Amniotic stem cell (primary cell): ENCODE data around the gene TRIM15.

ENCODE experiments used
- DNase-seq: peaks from one replicate; lab custom pipeline; 2025; lab: John Stamatoyannopoulos, UW

TRIM15 gene

DNA sequence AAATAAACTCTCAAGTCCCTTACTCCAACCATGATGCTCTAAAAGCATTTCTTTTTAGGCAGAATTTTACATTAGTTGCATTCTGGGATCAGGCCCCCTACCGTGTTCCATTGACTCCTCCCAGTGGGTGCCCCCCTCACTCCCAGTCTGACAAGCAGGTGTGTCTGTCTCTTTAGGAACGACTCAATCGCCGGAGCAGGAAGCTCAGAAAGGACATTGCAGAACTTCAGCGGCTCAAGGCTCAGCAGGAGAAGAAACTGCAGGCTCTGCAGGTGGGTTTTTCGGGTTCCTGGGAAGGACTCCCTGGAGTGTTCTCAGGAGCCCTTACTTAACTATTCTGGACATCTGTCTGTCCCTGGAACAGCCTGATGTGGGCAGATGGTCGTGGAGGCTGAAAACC is 17.5 kb upstream of the TRIM15 start:
- no peak for DNase-seq

DNA sequence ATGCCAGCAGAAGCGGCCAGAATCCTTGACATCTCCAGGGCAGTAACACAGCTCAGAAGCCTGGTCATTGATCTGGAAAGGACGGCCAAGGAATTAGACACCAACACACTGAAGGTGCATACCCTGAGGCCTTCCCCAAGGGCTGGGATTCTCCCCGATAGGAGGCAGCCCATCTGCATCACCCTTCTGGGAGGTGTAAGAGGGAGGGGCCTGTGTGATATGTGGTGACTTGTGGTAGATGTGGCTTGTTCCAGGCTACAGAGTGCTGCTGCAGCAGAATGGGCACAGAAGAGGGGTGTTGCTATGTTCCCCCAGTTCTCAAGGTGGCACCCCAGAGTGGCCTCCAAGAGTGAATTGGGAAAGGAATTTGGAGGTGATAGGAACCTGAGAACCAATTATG is 16.2 kb upstream of the TRIM15 start:
- DNase-seq, result no peak

DNA sequence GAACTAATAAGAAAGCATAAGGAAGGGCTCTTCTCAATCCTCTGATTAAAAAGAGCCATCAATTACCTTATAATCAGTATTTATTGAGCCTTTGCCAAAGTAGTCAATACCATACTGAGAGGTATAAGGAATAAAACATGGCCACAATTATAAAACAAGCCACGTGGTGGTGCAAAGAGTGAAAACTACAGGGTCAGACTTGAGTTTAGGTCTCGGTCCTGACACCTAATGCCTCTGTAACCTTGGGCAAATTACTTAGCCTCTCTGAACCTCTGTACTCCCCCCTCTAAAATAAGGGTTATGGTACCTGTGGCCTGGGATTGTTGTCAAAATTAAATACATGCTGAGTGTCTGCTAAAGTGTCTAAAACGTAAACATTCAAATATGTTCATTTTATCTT is 14.1 kb upstream of the TRIM15 start:
- DNase-seq, result no peak

DNA sequence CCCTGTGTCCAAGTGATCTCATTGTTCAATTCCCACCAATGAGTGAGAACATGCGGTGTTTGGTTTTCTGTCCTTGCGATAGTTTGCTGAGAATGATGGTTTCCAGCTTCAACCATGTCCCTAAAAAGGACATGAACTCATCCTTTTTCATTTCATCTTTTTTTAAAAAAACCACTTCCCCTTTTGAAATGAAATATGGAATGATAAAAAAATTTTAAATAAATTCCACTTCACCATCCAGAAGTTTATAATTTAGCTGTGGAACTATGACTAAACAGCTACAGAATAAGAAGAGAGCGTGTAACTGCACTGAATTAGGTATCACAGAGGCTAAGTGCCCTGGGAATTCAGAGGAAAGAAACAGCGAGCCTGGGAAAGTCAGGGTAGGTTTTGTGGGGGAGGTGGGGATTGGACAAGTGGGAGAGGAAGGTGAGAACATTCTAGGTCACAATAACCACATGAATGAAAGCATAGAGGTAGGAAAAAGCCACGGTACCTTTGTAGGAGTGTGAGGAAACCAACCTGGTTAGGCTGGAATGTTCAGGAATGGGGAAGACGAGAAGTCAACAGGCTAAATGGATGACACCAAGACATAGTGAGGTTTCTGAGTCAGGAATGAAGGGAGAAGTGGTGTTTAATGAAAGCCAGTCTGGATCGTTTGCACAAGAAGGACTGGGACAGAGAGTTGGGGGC is 13.3 kb upstream of the TRIM15 start:
- DNase-seq, result no peak

DNA sequence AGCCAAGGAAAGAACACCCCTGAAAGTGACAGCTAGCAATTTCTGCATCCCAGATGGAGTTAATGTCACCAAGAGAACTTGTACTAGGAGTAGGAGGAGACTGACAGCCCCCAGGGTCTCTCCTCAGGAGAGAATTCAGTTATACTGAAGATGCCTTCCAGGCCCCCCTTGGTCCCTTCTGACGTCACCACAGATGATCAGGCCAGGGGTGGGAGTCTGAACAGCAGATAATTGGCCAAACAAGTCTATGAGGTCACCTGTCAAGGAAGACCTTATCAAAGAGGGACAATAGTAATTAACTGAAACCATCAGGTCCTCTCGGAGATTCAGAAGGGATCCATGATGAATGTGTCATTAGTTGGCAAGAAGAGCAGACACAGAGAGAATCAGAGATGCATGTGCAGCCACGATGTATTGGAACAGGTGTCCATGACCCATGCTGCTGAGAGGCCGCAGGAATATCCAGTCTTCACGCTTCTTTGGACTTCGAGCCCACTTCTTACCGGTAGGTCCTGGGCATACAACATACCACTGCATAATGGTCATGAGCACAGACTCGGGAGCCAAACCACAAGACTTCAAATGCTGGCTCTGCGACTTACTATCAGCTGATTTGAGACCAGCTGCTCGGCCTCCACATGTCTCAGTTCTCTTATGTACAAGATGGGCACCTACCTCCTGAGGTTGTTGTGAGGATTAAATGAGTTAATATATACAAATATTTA is 12.5 kb upstream of the TRIM15 start:
- no peak for DNase-seq

DNA sequence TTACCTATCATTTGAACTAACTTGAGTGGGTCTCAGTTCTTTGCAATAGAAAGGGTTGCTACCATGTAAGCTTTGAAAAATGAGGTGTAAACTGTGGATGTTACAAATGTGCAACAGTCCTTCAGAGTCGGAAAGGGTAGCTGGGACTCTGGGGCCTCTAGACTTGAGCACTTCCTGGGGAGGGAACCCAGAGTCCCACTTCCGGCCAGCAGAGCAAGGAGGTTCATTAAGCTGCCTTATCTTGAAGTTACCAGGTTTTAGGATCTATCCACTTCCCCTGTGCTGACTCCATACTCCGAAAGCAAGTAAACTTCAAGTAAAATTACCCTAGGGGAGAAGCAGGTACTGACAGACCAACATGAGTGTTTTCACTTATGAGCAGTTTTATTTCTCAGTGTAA is 11.8 kb upstream of the TRIM15 start:
- DNase-seq, result no peak

DNA sequence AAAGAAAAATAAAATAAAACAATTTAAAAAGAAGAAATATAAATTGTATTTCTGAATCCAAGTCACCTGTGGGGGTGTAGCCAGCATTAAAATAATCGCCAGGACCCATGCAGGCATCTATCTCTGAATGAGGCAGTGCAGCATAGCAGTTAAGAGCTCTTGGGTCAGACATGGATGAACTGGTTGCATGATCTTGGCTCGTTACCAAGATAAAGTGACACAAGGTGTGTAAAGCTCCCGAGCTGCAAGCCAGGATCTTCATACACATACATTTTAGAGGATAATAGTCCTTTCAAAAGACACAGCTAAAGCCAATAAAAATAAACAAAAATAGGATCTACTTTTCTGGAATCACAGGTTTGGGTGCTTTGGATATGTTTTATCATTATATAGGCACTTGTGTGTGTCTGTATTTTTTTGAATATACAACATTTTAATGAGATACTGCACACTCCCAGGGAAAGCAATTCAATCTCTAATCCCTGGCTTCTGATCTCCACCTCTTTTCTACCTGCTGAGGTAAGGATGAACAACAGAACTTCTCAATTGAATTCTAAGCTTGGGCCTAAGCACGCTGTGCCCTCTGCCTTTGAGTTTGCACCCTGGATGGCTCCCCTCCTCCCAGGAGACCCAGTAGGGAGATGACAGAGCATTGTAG is 11.2 kb upstream of the TRIM15 start:
- DNase-seq, result no peak

DNA sequence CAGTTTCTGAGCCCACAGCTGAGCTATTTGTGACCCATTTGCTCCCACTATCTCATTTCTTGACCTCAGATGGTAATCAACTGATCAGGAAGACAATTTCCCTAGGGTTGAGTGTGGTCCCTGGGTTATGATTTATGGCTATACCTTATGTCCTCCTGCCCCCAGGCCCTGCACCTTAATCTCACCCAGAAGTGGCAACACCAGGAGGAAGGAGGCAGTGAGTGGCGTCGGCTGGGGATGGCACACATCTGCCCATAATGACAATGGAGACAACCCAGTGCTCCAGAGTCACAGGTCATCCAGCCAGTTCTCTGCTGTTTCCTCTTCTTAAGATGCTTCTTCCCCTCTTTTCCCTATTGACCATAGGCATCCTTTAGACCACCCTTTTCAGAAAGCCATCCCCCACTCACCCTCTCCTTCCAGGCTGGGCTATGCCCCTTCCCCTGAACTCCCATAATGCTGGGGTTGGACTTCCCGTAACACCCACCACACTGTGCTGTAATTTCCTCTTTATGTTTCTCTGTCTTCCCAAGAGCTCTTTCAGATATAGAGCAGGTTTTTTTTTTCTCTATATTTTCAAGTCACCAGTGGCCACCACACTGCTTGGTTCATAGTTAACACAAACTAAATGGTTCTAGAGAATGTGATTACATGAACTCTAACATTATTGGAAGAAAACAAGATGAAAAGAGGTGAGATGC is 10.3 kb upstream of the TRIM15 start:
- no peak for DNase-seq

DNA sequence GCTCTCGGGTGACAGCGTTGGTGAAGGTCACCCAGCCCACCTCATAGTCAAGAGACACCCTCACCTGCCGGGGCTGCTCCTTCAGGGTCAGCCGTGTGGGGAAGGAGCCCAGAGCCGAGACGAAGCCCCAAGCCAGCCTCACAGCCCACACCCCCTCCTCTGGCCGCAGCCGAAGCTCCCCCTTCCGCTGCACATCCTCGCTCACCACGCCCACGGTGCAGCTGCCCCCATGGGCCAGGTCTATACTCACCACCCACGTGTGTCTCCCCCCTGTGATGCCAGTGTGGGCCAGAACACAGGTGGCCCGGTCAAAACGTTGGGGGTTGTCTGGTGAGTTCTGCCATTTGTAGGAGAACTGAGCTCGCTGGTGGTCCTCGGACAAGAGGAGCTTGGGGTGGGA is 9.3 kb upstream of the TRIM15 start:
- no peak for DNase-seq

DNA sequence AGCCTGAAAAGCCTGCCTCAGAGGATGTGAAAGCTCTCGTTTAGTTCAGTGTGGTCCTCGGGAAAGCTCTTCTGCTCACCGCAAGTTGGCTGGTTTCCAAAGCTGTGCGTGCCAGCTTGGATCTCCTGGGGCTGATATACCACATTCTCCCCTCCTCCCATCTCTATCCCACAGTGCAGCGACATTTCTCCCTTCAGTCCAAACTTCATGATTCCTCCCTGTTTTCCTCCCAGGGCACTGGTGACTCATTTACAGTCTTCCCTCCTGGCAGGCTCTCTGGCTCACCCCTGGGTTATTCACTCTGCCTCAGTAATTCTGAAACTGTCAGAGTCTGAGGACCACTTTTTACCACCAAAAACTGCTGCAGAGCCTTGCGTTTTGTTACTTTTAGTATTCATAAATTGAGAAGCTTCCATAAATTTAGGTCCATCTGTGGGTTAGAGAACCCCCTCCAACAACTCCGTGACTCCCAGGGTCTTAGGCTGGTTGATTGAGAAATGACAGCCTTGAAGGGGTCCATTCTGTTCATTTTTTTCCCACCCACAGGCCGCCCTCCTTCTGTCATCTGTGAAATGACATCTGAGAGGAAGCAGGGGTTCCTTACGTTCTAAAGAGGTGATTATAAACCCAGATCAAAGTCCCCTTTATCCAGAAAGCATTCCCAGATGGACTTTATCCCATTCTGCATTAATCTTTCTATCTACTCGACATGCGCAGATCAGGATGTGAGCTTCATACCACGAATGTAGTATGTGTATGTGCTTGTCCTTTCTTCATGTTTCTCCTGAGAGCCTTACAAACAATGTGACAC is 8.4 kb upstream of the TRIM15 start:
- DNase-seq, result peak; percentile 16

DNA sequence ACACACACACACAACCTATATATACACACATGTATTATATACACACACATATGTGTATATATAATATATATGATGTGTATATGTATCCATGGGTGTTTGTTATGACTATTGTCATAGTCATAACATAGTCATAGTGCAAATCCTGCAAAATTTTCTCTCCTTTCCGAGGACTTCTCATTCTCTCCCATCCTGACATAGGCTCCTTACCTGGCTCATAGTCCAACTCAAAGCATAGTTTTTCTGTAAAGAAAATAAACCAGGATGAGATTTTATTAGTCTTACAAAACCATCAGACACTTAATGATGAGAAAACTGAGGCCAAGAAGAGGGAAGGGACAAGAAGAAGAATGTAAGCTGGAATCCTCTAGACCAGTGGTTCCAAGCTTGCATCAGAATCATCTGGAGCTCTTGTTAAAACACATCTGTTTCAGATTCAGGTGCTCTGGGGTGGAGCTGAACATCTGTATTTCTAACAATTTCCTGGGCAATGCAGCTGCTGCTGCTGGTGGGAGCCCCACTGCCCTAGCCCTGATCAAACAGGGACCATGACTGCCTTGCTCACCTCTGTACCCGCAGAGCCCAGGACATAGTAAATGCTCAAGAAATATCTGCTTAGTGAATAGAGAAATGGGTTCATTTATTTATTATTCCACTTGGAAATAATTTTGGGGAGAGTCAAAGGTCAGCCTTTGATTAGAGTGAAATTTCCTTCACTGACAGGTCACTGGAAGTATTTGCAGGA is 7.7 kb upstream of the TRIM15 start:
- DNase-seq, result no peak

DNA sequence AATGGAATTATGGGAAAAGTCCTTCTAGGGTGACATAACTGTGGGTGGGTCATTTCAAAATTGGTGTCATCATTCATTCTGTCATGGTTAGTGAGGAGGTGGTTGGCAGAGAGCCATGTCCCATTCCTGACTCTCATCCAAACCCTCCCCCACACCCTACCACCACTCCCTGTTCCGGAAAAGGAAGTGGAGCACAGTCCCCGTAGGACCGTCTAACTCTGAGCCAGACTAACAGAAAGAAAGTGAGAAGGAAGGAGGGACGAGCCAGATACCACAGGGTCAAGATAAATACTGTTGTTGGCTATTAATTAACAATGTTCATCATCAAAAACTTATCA is 7.1 kb upstream of the TRIM15 start:
- no peak for DNase-seq

DNA sequence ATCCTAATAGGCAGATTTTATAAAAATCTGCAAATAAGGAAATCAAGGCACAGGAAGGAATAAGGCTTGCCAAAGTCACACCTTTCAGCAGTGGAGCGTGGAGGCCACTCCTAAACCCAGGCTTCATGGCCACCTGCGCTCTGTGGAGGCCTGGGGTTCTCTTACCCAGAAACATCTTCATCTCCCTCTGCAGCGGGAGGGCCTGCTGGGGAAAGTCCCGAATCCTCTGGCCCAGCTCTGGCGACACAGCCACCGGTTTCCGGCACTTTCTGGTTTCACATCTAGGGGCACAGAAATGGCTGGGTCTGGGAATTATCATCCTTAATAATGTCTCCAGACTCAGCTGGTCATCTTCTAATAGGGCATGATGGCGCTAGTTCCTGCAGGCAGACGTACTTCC is 6.6 kb upstream of the TRIM15 start:
- no peak for DNase-seq

DNA sequence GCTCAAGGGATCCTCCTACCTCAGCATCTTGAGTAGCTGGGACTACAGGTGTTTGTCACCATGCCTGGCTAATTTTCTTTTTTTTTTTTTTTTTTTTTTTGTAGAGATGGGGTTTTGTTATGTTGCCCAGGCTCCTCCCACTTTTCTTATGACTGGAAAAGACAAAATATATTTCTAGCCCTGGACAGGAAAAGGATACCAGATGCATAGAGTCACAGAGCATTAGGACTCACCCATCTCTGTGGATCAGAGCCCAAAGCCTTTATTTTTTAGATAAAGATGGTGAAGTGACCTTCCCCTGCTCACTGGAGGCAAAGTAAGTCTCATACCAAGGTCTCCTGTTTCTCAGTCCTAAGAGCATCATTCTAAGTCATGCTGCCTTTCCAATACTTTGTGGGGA is 5.8 kb upstream of the TRIM15 start:
- no peak for DNase-seq

DNA sequence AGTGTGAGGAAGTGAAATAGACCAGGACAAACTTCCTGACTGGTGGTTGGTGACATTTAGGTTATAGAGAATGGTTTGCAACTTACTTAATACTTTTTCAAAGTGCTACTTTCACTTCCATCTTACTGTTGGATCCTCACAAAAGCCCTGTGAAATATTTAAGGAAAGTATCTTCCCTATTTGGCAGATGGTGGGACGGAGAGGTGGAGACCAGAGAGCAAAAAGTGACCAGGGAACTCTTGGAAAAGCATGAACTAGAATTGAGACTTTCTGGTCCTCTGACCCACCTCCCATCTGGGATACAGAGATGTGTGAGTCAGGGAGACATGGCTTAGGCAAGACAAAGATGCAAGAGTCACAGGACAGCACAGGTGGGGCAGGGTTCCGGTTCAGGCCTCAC is 5.3 kb upstream of the TRIM15 start:
- no peak for DNase-seq

DNA sequence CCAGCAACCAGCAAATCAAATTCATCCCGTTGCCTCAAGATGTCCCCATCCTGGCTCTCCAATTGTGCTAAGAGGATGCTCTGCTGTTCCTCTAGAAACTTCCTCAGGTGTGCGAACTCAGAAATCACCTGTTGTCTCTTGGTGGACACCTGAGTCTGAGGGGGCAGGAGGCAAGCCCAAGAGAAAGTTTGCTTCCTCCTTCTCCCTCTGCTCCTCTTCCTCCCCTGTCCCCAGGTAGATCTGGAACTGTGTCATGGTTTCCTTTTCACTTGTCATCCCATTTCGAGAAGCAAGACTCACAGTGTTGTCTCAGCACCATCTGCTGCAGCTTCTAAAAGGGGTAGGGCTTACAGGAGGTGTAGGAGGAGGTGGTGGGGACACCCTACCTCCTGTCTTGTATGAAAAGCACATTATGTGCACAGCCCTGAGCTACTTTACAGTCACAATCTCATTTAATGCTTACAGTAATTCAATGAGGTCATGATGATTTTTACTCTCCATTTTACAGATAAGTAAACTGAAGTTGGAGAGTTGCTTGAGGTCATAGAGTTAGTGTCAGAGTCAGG is 4.8 kb upstream of the TRIM15 start:
- DNase-seq, result no peak

DNA sequence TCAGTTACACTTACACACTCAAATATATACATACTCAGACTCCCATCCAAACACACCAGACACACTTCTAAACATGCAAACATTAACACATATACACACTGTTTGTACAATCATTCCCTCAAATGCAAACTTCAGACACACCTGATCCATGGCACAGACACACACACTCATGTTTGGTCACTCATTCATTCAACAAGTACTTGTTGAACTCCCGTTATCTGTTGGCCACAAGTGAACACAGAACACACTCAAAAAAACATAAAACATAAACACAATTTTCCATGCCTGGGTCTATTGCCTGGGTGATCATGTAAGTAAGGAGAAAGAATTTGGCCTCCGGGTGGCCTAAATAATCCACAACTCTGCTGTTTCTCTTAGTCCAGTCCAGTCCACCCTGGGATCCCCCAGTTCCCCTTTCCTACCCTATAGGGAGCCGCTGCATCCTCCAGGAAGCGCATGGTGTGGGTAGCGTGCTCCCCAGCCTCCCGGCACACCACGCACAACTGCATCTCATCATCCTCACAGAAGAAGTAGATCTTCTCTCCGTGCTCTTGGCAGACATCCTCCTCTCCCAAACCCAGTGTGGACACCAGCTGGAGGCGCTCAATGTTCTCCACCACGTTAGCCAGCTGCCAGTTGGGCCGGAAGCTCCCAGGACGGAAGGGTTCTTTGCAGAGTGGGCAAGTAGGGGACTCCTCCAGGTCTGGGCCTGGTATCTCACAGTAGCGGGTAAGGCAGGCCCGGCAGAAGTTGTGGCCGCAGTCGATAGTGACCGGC is 3.1 kb upstream of the TRIM15 start:
- no peak for DNase-seq

DNA sequence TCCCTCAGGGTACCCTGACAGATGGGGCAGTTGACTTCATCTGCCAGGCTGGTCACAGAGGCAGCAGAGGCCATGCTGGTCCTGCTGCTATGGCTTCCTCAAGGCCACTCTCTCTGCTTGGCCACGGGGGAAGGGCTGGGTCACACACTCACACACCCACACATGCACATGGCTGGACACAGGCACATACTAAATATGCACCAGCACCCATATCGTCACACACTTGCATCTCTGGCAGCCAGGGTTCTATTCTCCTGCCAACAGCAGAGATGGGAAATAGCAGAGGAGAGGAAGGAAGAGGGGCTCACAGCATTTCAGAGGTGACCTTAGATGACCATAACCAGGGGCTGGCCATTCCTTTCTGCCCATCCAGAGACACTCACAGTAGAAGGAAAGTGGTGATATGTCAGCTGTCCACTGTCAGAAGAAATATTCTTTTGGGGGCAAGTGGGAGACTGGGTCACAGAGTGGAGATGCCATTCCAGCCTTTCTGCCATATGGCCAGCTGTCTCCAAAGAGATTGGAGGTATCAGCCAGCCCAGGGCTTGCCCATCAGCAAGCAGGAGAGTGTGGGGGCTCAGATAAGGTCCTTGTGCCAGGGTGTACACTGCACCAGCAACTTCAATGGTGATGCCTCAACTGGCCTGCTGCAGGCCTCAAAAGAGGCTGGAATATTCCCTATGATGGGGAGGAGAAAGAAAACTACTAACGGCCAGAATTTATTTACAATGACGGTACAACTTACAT is 2.4 kb upstream of the TRIM15 start, which contains the start of gene TRIM10:
Gene TRIM10, minus strand, starts transcription at position 427 of the 747 bp plus-strand sequence. Its CDS starts 353 bp downstream, at position 74.
- DNase-seq, result no peak
